GM18526 (cell line): ENCODE measurements around the gene TMEM134.

Source experiments
- POLR2A ChIP-seq: IDR thresholded peaks from 3 replicates; pipeline ENCODE4 v1.6.1; 2011; ENCODE audit not compliant: insufficient read length; ENCODE audit errors: extremely low read depth

The TMEM134 gene

GRCh38 chr11:67455054-67455453, 14.0 kb downstream of the TMEM134 start, which contains the start of gene CABP4:
Gene CABP4 (plus strand): TSS chr11:67455354. CDS start chr11:67455424, 70 bp downstream.
- no peak for TF ChIP-seq POLR2A

GRCh38 chr11:67453816-67454732, 15.0 kb downstream of the TMEM134 start:
- TF ChIP-seq POLR2A = no peak

GRCh38 chr11:67452141-67452952, 16.7 kb downstream of the TMEM134 start, which contains the start of gene GPR152:
Gene GPR152 (minus strand): TSS chr11:67452729. CDS start chr11:67452724, 5 bp downstream.
- no peak for TF ChIP-seq POLR2A

GRCh38 chr11:67451658-67451976, 17.4 kb downstream of the TMEM134 start:
- no peak for TF ChIP-seq POLR2A

- TF ChIP-seq POLR2A = no peak
Measured at GRCh38 chr11:67450796-67451657, 18.0 kb downstream of the TMEM134 start.

GRCh38 chr11:67449116-67449844, 19.8 kb downstream of the TMEM134 start:
- no peak for TF ChIP-seq POLR2A

GRCh38 chr11:67448220-67448609, 20.8 kb downstream of the TMEM134 start:
- TF ChIP-seq POLR2A = no peak

- no peak for TF ChIP-seq POLR2A
Measured at GRCh38 chr11:67445515-67445914, 23.5 kb downstream of the TMEM134 start.

- TF ChIP-seq POLR2A = peak; percentile 22
Measured at GRCh38 chr11:67442504-67443404, 26.3 kb downstream of the TMEM134 start.

- TF ChIP-seq POLR2A = no peak
Measured at GRCh38 chr11:67441731-67442351, 27.2 kb downstream of the TMEM134 start.

- no peak for TF ChIP-seq POLR2A
Measured at GRCh38 chr11:67441098-67441563, 27.9 kb downstream of the TMEM134 start.

GRCh38 chr11:67440229-67441097, 28.6 kb downstream of the TMEM134 start:
- peak; percentile 22 for TF ChIP-seq POLR2A
